Natural killer cell treated with Interleukin-12 subunit alpha and Interleukin-12 subunit beta and Interleukin-15 and Interleukin-18, amount 100 ng/mL, for 72 hours (primary cell): Measurements from ENCODE around the gene MYH15. TPM values are rescaled to one million over a fixed set of nuclear protein-coding genes. Genes with fewer than 3 reads are reported as not detected.
"Not testable (repeated sequence)": the region's sequence is repeated elsewhere in the genome, so short reads cannot be mapped to it uniquely, and the experiment has no call there.

ENCODE experiments used
- ATAC-seq, 2 donors: fragments of 150-1000 bp; cut with Tn5 transposase in 1 of 2; sonication (Bioruptor Pico), chemical (Tn5 transposase) in 1 of 2; 2 replicates each; pipeline ENCODE4 v1.10.0; 2021
- DNase-seq: peaks from one replicate; pipeline ENCODE4 v3.0.0; 2022; ENCODE audit warnings: low spot score
- H3K27ac Mint-ChIP-seq, 2 donors: 1 replicate in 1 of 2; 2 replicates in 1 of 2; pipeline ENCODE4 v1.8.0; 2022; ENCODE audit warnings: mixed read lengths in 2 of 2, mild to moderate bottlenecking in 1 of 2, moderate library complexity in 1 of 2
- H3K27me3 Mint-ChIP-seq, 2 donors: 1 replicate in 1 of 2; 2 replicates in 1 of 2; pipeline ENCODE4 v1.8.0; 2022; ENCODE audit warnings: mixed read lengths in 2 of 2
- H3K36me3 Mint-ChIP-seq: one replicate; pipeline ENCODE4 v1.8.0; 2022; ENCODE audit warnings: mixed read lengths
- H3K4me1 Mint-ChIP-seq, 2 donors: 1 replicate in 1 of 2; 2 replicates in 1 of 2; pipeline ENCODE4 v1.8.0; 2022; ENCODE audit warnings: low read depth in 2 of 2, mixed read lengths in 2 of 2, mild to moderate bottlenecking in 1 of 2
- H3K4me3 Mint-ChIP-seq: one replicate; pipeline ENCODE4 v1.8.0; 2022; ENCODE audit warnings: mixed read lengths
- H3K9me3 Mint-ChIP-seq: 2 replicates; pipeline ENCODE4 v1.8.0; 2022; ENCODE audit warnings: mixed read lengths
- total RNA-seq, 2 donors: library from RNA; stranded (reverse); gene quantifications; one replicate each; pipeline ENCODE4 v1.2.3, GENCODE V29; 2022

MYH15 gene
- total RNA-seq, 2 donors from 2014 or later, result 0.14 to 1.1 TPM

GRCh38 chr3:108394563-108394962 lies 115.8 kb downstream of the MYH15 start:
- Mint-ChIP-seq H3K27me3 (peaks cover 5 to 20% of the 10 kb centered on the region in 2 donors), H3K27ac (no peak overlapping the region), H3K36me3 (no peaks in the 10 kb centered on the region), H3K4me1 (peaks cover 9 to 11% of the 10 kb centered on the region in 2 donors), H3K4me3 (no peak overlapping the region), H3K9me3 (no peaks in the 10 kb centered on the region)
- DNase-seq (no peak), ATAC-seq (no peak)

DNA sequence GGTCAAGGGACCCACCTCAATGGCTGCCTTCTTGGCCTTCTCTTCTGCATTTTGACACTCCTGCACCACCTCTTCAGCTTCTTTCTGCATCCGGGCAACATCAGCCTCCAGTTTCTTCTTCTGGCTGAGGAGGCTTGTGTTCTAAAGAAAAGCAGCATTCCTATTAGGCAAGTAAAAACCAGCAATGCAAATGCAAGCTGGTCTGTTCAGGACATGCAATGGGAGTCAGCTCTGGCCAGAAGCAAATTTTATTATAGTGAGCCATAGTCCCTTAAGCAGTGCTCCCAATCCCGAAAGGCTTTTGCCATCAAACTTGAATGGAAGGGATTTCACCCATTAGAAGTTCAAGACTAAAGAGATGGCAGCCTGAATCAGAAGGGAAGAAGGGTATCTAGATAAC lies 116.4 kb downstream of the MYH15 start:
- no peak overlapping the region for H3K27ac Mint-ChIP-seq
- ATAC-seq, result no peak

GRCh38 chr3:108393128-108393900 lies 117.1 kb downstream of the MYH15 start:
- ATAC-seq, result no peak
- no peak overlapping the region for H3K4me3 Mint-ChIP-seq
- no peaks in the 10 kb centered on the region for H3K9me3 Mint-ChIP-seq
- H3K4me1 Mint-ChIP-seq, result peaks cover 16 to 18% of the 10 kb centered on the region in 2 donors
- no peak for DNase-seq
- no peaks in the 10 kb centered on the region for H3K36me3 Mint-ChIP-seq
- H3K27me3 Mint-ChIP-seq, result peaks cover 5 to 20% of the 10 kb centered on the region in 2 donors
- no peak overlapping the region for H3K27ac Mint-ChIP-seq

More for the DNA sequence above, 116.4 kb downstream of the MYH15 start:
- Mint-ChIP-seq H3K4me3 (no peak overlapping the region), H3K36me3 (no peaks in the 10 kb centered on the region), H3K27me3 (peaks cover 5 to 20% of the 10 kb centered on the region in 2 donors), H3K4me1 (peaks cover 9 to 13% of the 10 kb centered on the region in 2 donors), H3K9me3 (no peaks in the 10 kb centered on the region)
- no peak for DNase-seq

- Mint-ChIP-seq H3K4me3 (no peak overlapping the region), H3K27me3 (peaks cover 5 to 15% of the 10 kb centered on the region in 2 donors), H3K27ac (no peak overlapping the region), H3K4me1 (peaks cover 23 to 28% of the 10 kb centered on the region in 2 donors), H3K36me3 (no peaks in the 10 kb centered on the region), H3K9me3 (no peaks in the 10 kb centered on the region)
- ATAC-seq (no peak), DNase-seq (no peak)
These were observed 118.3 kb downstream of the MYH15 start for GRCh38 chr3:108391917-108392593.

DNA sequence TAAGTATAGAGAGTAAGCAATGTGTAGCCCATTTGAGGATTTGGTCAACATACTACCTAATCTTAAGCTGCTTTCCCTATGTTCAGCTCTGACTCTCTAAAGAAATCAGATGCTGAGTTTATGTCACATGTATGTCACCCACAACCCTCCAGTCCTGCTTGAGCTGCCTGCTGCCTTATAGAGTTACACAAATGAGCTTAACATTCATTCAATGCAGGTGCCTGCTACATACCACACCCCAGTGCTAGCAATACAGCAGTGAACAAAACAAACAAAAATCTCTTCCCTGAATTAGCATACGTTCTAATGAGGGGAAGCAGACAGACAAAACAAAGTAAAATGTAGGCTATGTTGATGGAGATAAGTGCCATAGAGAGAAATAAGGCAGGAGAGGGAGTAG lies 121.0 kb downstream of the MYH15 start:
- no peak overlapping the region for H3K4me3 Mint-ChIP-seq
- H3K4me1 Mint-ChIP-seq, result peaks cover 26 to 32% of the 10 kb centered on the region in 2 donors
- ATAC-seq, result no peak
- peaks cover 5 to 13% of the 10 kb centered on the region in 2 donors for H3K27me3 Mint-ChIP-seq
- H3K9me3 Mint-ChIP-seq, result no peaks in the 10 kb centered on the region
- no peak for DNase-seq
- H3K27ac Mint-ChIP-seq, result no peak overlapping the region
- H3K36me3 Mint-ChIP-seq, result no peaks in the 10 kb centered on the region

GRCh38 chr3:108388136-108389132 lies 122.0 kb downstream of the MYH15 start:
- peak overlapping the region; percentile 68 for H3K4me3 Mint-ChIP-seq
- peaks cover 5 to 13% of the 10 kb centered on the region in 2 donors for H3K27me3 Mint-ChIP-seq
- ATAC-seq, result peak; percentile 58 to 68
- H3K27ac Mint-ChIP-seq, result peak overlapping the region; percentile 22 to 47
- H3K4me1 Mint-ChIP-seq, result peaks cover 26 to 27% of the 10 kb centered on the region in 2 donors
- no peak for DNase-seq
- H3K36me3 Mint-ChIP-seq, result no peaks in the 10 kb centered on the region
- no peaks in the 10 kb centered on the region for H3K9me3 Mint-ChIP-seq

GRCh38 chr3:108387063-108387462 lies 123.3 kb downstream of the MYH15 start:
- Mint-ChIP-seq H3K4me3 (peak overlapping the region; percentile 68), H3K27ac (no peak overlapping the region), H3K36me3 (no peaks in the 10 kb centered on the region), H3K4me1 (peaks cover 26 to 27% of the 10 kb centered on the region in 2 donors), H3K9me3 (no peaks in the 10 kb centered on the region), H3K27me3 (peaks cover 5 to 12% of the 10 kb centered on the region in 2 donors)
- ATAC-seq (peak; percentile 66 to 76), DNase-seq (no peak)

- Mint-ChIP-seq H3K36me3 (no peaks in the 10 kb centered on the region), H3K9me3 (no peaks in the 10 kb centered on the region), H3K27me3 (no peaks in the 10 kb centered on the region), H3K4me3 (no peak overlapping the region), H3K4me1 (peaks cover 16 to 21% of the 10 kb centered on the region in 2 donors), H3K27ac (no peak overlapping the region)
- DNase-seq, result no peak
- ATAC-seq, result no peak
These were observed 127.1 kb downstream of the MYH15 start for GRCh38 chr3:108383306-108383705.

GRCh38 chr3:108381529-108382140 lies 128.8 kb downstream of the MYH15 start:
- DNase-seq (no peak), ATAC-seq (no peak)
- H3K9me3 Mint-ChIP-seq, result no peaks in the 10 kb centered on the region
- H3K36me3 Mint-ChIP-seq, result no peaks in the 10 kb centered on the region
- no peaks in the 10 kb centered on the region for H3K27me3 Mint-ChIP-seq
- H3K27ac Mint-ChIP-seq, result no peak overlapping the region
- H3K4me3 Mint-ChIP-seq, result no peak overlapping the region
- peaks cover 4 to 5% of the 10 kb centered on the region in 2 donors for H3K4me1 Mint-ChIP-seq

GRCh38 chr3:108380128-108380795 lies 130.1 kb downstream of the MYH15 start:
- no peak for DNase-seq
- Mint-ChIP-seq H3K4me3 (no peak overlapping the region), H3K36me3 (no peaks in the 10 kb centered on the region), H3K27ac (no peak overlapping the region), H3K9me3 (no peaks in the 10 kb centered on the region), H3K27me3 (no peaks in the 10 kb centered on the region), H3K4me1 (no peaks in the 10 kb centered on the region)
- peak in 1 of 2 donors; percentile 20 for ATAC-seq

- not testable (repeated sequence) for H3K9me3 Mint-ChIP-seq, H3K27me3 Mint-ChIP-seq, H3K27ac Mint-ChIP-seq, H3K36me3 Mint-ChIP-seq, ATAC-seq, DNase-seq, H3K4me1 Mint-ChIP-seq, H3K4me3 Mint-ChIP-seq
These were observed 131.4 kb downstream of the MYH15 start for GRCh38 chr3:108378952-108379342.

- DNase-seq (no peak), ATAC-seq (no peak)
- H3K4me1 Mint-ChIP-seq, result no peaks in the 10 kb centered on the region
- H3K9me3 Mint-ChIP-seq, result no peaks in the 10 kb centered on the region
- no peaks in the 10 kb centered on the region for H3K27me3 Mint-ChIP-seq
- H3K27ac Mint-ChIP-seq, result no peak overlapping the region
- H3K36me3 Mint-ChIP-seq, result no peaks in the 10 kb centered on the region
- H3K4me3 Mint-ChIP-seq, result no peak overlapping the region
These were observed 132.0 kb downstream of the MYH15 start for GRCh38 chr3:108378153-108378951.
